Neuron (in vitro differentiated cells): ENCODE data around the gene LRP1.

Experiments used
- H2AFZ ChIP-seq: one replicate; pipeline ENCODE4 v1.6.1; 2013; ENCODE audit warnings: low read depth, mild to moderate bottlenecking, inconsistent platforms, low read length, moderate library complexity
- H3K27me3 ChIP-seq: one replicate; pipeline ENCODE4 v1.6.1; 2013; ENCODE audit warnings: low read length; ENCODE audit not compliant: insufficient read depth
- H3K36me3 ChIP-seq: one replicate; pipeline ENCODE4 v1.6.1; 2013; ENCODE audit warnings: low read length; ENCODE audit not compliant: insufficient read depth
- H3K4me1 ChIP-seq: one replicate; pipeline ENCODE4 v1.6.1; 2013; ENCODE audit warnings: low read length; ENCODE audit not compliant: insufficient read depth
- H3K4me3 ChIP-seq: 2 replicates; pipeline ENCODE4 v1.5.1; 2013; ENCODE audit warnings: mild to moderate bottlenecking, low read length, moderate library complexity
- H3K9me3 ChIP-seq: one replicate; pipeline ENCODE4 v1.6.1; 2013; ENCODE audit warnings: low read length

LRP1 gene

DNA sequence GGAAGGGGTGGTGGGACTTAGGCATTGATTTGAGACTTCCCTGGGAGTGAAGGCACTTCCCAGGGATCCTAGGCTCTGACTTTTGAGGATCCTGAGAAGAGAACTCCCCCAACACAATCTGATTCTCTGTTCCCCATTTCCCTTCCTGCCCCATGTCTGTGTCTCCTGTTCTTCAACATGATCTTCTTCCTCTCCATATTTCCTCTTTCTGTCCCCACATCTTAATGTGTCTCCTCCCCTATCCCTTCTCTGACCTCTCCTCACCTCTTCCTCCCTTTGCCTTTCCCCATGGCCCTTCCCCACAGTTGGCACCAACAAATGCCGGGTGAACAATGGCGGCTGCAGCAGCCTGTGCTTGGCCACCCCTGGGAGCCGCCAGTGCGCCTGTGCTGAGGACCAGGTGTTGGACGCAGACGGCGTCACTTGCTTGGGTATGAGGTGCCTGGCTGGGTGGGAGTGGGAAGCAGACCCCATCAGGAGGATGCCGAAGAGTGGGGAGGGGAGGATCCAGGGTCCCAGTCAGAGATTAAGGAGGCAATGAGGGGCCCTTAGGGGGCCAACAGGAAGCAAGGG, 34.4 kb downstream of the LRP1 start:
- Histone ChIP-seq H3K27me3 (no peaks in the 10 kb centered on the region), H3K4me1 (no peaks in the 10 kb centered on the region), H3K36me3 (peaks cover 90% of the 10 kb centered on the region), H2AFZ (no peak overlapping the region), H3K9me3 (no peaks in the 10 kb centered on the region), H3K4me3 (no peak overlapping the region)

DNA sequence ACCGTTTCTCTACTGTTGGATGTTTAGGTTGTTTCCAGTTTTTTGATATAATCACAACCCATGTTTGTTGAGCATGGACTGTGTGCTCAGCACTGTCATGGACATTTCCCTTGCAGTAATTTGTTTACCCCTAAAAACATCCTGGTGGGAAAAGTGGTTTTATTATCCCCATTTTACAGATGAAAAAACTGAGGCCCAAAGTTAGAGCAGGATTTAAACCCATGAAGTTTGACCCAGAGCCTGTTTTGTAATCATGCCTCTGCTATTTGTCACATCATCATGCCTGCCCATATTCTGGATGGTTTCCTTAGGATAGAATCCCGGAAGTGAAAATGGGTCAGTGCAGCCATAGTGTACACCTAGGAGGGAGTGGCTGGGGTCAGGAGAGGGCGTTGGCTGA, 36.2 kb downstream of the LRP1 start:
- no peak overlapping the region for H2AFZ ChIP-seq
- H3K27me3 ChIP-seq, result no peaks in the 10 kb centered on the region
- peaks cover 89% of the 10 kb centered on the region for H3K36me3 ChIP-seq
- no peaks in the 10 kb centered on the region for H3K4me1 ChIP-seq
- no peak overlapping the region for H3K4me3 ChIP-seq
- no peaks in the 10 kb centered on the region for H3K9me3 ChIP-seq

DNA sequence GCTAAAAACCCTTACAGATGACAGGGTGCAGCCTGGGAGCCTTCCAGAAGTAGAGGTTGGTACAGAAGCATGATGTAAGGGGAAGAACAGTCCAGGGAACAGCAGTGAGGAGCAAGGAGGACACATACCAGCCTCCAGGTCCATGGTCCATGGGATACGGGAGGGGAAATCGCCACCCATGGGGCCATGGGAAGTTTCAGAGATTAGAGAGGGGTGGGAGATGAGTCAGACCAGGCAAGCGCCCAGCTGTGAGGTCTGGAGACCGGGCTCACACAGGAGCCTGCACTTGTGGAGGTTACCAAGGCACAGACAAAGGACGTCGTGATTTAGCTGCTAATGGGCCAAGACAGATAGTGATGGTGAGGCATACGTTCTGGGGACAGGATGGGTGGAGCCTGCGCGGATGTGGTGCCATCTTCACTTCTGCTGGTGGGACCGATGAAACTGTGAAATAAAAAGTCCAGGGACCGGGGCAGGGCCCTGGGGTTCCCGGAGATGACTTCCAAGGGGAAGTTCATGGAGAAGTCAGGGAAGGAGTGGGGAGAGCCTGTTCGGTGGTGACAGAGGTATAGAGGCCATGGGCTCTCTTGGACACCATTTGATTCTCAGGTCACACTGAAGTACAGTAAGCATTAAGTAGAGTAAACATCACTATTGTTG, 36.8 kb downstream of the LRP1 start:
- no peaks in the 10 kb centered on the region for H3K9me3 ChIP-seq
- H3K36me3 ChIP-seq, result peaks cover 88% of the 10 kb centered on the region
- H3K4me3 ChIP-seq, result no peak overlapping the region
- H3K27me3 ChIP-seq, result no peaks in the 10 kb centered on the region
- no peak overlapping the region for H2AFZ ChIP-seq
- H3K4me1 ChIP-seq, result no peaks in the 10 kb centered on the region

DNA sequence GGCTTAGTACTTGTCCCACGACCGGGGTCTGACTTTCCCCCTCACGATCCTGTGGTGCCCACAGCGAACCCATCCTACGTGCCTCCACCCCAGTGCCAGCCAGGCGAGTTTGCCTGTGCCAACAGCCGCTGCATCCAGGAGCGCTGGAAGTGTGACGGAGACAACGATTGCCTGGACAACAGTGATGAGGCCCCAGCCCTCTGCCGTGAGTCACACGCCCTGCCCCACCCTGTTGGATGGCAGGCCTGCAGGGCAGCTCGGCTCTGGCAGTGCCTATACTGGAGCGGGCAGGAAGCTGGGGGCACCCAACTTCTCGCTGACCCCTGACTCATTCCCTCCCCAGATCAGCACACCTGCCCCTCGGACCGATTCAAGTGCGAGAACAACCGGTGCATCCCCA, 37.5 kb downstream of the LRP1 start:
- H3K4me3 ChIP-seq, result no peak overlapping the region
- no peaks in the 10 kb centered on the region for H3K9me3 ChIP-seq
- H3K4me1 ChIP-seq, result no peaks in the 10 kb centered on the region
- H2AFZ ChIP-seq, result no peak overlapping the region
- peaks cover 88% of the 10 kb centered on the region for H3K36me3 ChIP-seq
- no peaks in the 10 kb centered on the region for H3K27me3 ChIP-seq

DNA sequence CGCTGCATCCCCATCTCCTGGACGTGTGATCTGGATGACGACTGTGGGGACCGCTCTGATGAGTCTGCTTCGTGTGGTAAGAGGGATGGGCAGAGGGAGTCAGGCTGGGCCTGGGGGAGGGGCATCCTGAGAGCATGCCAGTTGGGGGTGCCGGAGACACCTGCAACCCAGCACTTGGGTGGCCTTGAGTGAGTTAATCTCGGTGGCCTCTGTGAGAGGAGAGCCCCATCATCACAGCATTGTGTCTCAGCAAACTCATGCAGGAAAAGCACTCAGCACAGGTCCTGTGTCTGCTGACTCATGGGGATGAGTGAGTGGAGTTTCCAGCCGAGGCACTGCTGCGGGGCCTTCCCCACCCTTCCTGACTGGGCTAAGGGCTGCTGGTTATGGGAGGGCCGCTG, 38.7 kb downstream of the LRP1 start:
- Histone ChIP-seq H3K36me3 (peaks cover 84% of the 10 kb centered on the region), H3K9me3 (no peaks in the 10 kb centered on the region), H2AFZ (no peak overlapping the region), H3K4me1 (no peaks in the 10 kb centered on the region), H3K27me3 (no peaks in the 10 kb centered on the region), H3K4me3 (no peak overlapping the region)

DNA sequence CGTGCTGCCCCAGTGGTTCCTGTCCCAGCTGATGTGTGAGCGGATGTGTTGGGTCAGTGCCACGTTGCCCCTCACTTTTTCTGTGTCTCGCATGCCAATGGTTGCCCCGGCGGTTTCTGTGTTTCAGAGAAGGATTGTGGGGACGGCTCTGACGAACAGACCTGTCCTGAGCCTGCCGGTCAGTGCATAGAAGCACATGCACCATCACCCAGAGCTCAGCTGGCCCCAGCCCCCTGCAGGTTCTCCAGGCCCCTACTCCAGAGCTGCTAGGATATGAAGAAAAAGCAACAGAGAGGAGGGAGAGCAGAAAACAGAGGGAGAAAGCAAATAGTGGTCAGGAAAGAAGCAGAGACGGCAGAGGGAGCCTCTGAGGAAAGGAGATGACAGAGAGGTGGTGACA, 39.8 kb downstream of the LRP1 start:
- Histone ChIP-seq H3K4me1 (no peaks in the 10 kb centered on the region), H3K9me3 (no peaks in the 10 kb centered on the region), H3K4me3 (no peak overlapping the region), H3K36me3 (peaks cover 81% of the 10 kb centered on the region), H2AFZ (no peak overlapping the region), H3K27me3 (no peaks in the 10 kb centered on the region)

DNA sequence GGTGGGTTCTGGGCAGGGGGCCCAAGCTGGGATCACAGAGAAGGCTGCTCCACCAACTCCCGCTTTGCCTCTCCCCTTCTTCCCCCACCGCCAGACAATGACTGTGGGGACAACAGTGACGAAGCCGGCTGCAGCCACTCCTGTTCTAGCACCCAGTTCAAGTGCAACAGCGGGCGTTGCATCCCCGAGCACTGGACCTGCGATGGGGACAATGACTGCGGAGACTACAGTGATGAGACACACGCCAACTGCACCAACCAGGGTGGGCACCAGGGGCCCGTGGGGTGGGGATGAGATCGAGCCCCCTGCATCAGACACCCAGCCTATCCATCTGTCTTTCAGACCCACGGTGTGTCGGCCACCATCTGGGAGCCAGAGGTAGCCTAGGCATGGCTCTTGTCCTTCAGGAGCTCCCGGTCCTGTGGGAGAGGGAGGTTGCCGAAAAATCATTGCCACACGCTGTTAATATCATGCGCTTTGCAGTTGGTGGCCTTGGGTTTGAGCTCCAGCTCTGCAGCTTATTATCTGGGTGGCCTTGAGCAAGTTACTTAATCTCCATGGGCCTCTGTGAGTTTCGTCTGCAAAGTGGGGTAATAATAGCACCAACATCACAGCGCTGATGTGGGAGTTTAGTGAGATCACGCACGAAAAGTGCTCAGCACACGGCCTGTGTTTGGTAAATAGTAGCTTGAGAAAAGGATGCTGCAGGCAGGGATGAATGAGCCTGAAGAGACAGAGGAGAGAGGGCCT, 40.9 kb downstream of the LRP1 start:
- Histone ChIP-seq H3K36me3 (peaks cover 87% of the 10 kb centered on the region), H3K27me3 (no peaks in the 10 kb centered on the region), H3K4me3 (no peak overlapping the region), H3K4me1 (no peaks in the 10 kb centered on the region), H2AFZ (no peak overlapping the region), H3K9me3 (no peaks in the 10 kb centered on the region)

DNA sequence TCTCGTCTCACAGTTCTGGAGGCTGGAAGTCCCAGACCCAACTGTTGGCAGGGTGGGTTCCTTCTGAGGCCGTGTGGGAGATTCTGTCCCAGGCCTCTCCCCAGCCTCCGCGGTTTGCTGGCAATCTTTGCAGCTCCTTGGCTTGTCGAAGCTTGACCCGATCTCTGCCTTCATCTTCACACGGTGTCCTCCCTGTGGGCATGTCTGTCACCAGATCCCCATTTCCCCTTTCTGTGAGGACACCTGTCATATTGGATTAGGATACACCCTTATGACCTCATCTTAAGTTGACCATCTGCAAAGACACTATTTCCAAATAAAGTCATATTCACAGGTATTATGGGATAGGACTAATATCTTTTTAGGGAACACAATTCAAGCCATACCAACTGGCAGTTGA, 41.7 kb downstream of the LRP1 start:
- Histone ChIP-seq H3K36me3 (peaks cover 83% of the 10 kb centered on the region), H2AFZ (no peak overlapping the region), H3K27me3 (no peaks in the 10 kb centered on the region), H3K4me1 (no peaks in the 10 kb centered on the region), H3K4me3 (no peak overlapping the region), H3K9me3 (no peaks in the 10 kb centered on the region)

DNA sequence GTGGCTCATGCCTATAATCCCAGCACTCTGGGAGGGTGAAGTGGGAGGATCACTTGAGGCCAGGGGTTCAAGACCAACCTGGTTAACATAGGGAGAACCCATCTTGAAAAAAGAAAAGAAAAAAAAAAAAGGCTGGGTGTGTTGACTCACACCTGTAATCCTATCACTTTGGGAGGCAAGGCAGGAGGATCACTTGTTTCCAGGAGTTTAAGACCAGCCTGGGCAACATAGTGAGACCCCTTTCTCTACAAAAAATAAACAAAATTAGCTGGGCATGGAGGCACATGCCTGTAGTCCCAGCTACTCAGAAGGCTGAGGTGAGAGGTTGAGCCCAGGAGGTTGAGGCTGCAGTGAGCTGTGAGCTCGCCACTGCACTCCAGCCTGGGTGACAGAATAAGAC, 42.1 kb downstream of the LRP1 start:
- no peaks in the 10 kb centered on the region for H3K27me3 ChIP-seq
- H3K4me1 ChIP-seq, result no peaks in the 10 kb centered on the region
- no peaks in the 10 kb centered on the region for H3K9me3 ChIP-seq
- H3K36me3 ChIP-seq, result peaks cover 83% of the 10 kb centered on the region
- no peak overlapping the region for H3K4me3 ChIP-seq
- H2AFZ ChIP-seq, result no peak overlapping the region

DNA sequence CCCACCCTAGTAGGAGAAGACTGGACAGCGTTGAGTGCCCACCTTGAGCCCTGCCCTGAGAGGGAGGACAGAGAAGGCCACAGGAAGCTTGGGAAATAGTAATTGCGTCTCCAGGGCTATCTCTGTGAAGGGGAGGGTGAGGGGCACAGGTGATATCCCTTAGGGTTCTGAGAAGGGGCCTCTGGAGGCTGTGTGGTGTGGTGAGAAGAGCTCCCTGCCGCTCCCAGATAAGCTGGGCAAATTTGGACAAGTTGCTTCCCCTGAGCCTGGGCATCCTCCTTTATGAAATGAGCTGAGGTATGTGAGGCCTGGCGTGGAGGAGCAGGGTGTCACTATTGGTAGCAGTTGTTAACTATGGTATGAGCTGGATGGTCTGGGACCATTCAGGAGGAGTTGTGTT, 42.6 kb downstream of the LRP1 start:
- Histone ChIP-seq H3K36me3 (peaks cover 83% of the 10 kb centered on the region), H3K4me3 (no peak overlapping the region), H2AFZ (no peak overlapping the region), H3K4me1 (no peaks in the 10 kb centered on the region), H3K27me3 (no peaks in the 10 kb centered on the region), H3K9me3 (no peaks in the 10 kb centered on the region)

DNA sequence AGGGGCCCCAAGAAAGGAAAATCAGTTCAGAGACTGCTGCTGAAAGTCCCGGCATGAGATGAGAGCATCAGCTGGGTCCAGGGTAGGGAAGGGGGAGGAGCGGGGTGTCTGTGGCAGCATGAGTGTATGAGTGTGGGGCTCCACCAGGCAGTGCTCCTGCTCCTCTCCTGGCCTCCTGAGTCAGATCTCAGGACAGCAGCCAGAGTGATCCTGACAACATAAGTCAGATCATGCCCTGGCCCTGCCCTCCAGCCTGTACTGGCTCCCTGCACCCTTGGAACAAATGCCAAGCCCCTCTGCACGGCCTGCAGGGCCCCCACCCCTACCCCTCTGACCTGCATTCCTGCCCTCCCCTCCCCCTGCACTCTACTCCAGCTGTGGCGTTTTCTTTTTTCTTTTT, 43.4 kb downstream of the LRP1 start:
- Histone ChIP-seq H3K4me1 (no peaks in the 10 kb centered on the region), H3K36me3 (peaks cover 85% of the 10 kb centered on the region), H3K27me3 (no peaks in the 10 kb centered on the region), H3K9me3 (no peaks in the 10 kb centered on the region), H2AFZ (no peak overlapping the region), H3K4me3 (no peak overlapping the region)

DNA sequence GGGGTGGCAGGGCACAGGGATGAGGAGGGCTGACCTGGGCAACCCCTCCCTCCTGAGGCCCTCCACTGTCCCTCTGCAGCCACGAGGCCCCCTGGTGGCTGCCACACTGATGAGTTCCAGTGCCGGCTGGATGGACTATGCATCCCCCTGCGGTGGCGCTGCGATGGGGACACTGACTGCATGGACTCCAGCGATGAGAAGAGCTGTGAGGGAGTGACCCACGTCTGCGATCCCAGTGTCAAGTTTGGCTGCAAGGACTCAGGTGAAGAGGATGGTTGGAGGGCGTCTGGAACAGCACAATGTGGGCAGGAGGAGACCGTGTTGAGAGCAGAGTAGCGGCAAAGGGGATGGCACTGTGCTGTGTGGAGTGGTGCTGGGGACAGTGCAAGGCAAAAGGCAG, 44.8 kb downstream of the LRP1 start:
- no peak overlapping the region for H2AFZ ChIP-seq
- H3K4me1 ChIP-seq, result no peaks in the 10 kb centered on the region
- no peak overlapping the region for H3K4me3 ChIP-seq
- peaks cover 83% of the 10 kb centered on the region for H3K36me3 ChIP-seq
- no peaks in the 10 kb centered on the region for H3K9me3 ChIP-seq
- H3K27me3 ChIP-seq, result no peaks in the 10 kb centered on the region

DNA sequence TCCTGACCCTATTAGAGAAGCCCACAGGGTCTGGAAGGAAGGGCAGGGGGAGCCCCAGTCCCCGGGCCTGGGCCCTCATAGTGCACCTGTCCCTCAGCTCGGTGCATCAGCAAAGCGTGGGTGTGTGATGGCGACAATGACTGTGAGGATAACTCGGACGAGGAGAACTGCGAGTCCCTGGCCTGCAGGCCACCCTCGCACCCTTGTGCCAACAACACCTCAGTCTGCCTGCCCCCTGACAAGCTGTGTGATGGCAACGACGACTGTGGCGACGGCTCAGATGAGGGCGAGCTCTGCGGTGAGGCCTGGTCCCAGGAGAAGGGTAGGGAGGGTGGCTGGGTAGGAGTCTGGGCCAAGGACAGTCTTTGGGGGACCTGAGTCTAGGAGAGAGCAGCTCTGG, 45.4 kb downstream of the LRP1 start:
- no peak overlapping the region for H2AFZ ChIP-seq
- no peaks in the 10 kb centered on the region for H3K4me1 ChIP-seq
- H3K4me3 ChIP-seq, result no peak overlapping the region
- no peaks in the 10 kb centered on the region for H3K9me3 ChIP-seq
- H3K27me3 ChIP-seq, result no peaks in the 10 kb centered on the region
- H3K36me3 ChIP-seq, result peaks cover 84% of the 10 kb centered on the region
